ENCODE results near the gene ZNF688.

GRCh38 chr16:30585022-30585399, 13.5 kb upstream of the ZNF688 start:
- TF ChIP-seq, protein P1, sequence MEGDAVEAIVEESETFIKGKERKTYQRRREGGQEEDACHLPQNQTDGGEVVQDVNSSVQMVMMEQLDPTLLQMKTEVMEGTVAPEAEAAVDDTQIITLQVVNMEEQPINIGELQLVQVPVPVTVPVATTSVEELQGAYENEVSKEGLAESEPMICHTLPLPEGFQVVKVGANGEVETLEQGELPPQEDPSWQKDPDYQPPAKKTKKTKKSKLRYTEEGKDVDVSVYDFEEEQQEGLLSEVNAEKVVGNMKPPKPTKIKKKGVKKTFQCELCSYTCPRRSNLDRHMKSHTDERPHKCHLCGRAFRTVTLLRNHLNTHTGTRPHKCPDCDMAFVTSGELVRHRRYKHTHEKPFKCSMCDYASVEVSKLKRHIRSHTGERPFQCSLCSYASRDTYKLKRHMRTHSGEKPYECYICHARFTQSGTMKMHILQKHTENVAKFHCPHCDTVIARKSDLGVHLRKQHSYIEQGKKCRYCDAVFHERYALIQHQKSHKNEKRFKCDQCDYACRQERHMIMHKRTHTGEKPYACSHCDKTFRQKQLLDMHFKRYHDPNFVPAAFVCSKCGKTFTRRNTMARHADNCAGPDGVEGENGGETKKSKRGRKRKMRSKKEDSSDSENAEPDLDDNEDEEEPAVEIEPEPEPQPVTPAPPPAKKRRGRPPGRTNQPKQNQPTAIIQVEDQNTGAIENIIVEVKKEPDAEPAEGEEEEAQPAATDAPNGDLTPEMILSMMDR (IDR thresholded peaks at IDR 0.05): no peak
- TF ChIP-seq POLR2A (IDR thresholded peaks at IDR 0.05): no peak
